Heart right ventricle (tissue), 16 donors: ENCODE results near the gene RBM6. TPM values are rescaled to one million over a fixed set of nuclear protein-coding genes. Genes with fewer than 3 reads are reported as not detected.
A peak's percentile ranks its signal among the peaks of the same experiment; 100 is the strongest.

ENCODE experiments used
- ATAC-seq, 8 donors: fragments of 200-7000 bp; cut with Tn5 transposase; one replicate each; pipeline ENCODE4 v1.9.1; 2020; ENCODE audit warnings: mild to moderate bottlenecking in 8 of 8, moderate library complexity in 8 of 8, moderate number of reproducible peaks in 1 of 8
- DNase-seq, 2 donors: peaks; one replicate each; pipeline ENCODE4 v3.0.0-alpha.2; 2020
- H3K27ac ChIP-seq, 10 donors: fragments of 200-600 bp; sonication (generic) in 2 of 10; one replicate each; pipeline versions ENCODE4 v1.5.0 to v1.8.0; 2020 to 2022; ENCODE audit warnings: mild to moderate bottlenecking in 3 of 10
- H3K27me3 ChIP-seq, 7 donors: fragments of 200-600 bp; one replicate each; pipeline ENCODE4 v1.8.0; 2021 to 2022; ENCODE audit warnings: mild to moderate bottlenecking in 2 of 7
- H3K36me3 ChIP-seq, 9 donors: fragments of 200-600 bp; sonication (generic) in 1 of 9; one replicate each; pipeline versions ENCODE4 v1.5.0 to v1.8.0; 2020 to 2022; ENCODE audit warnings: mild to moderate bottlenecking in 2 of 9
- H3K4me1 ChIP-seq, 9 donors: fragments of 200-600 bp; sonication (generic) in 1 of 9; one replicate each; pipeline versions ENCODE4 v1.5.0 to v1.8.0; 2020 to 2022; ENCODE audit warnings: mild to moderate bottlenecking in 4 of 9
- H3K4me3 ChIP-seq, 10 donors: fragments of 200-600 bp; sonication (generic) in 2 of 10; one replicate each; pipeline versions ENCODE4 v1.5.0 to v1.8.0; 2020 to 2022; ENCODE audit warnings: mild to moderate bottlenecking in 7 of 10, moderate library complexity in 2 of 10
- H3K9me3 ChIP-seq, 11 donors: fragments of 200-600 bp in 10 of 11; sonication (generic) in 2 of 11; one replicate each; pipeline versions ENCODE4 v1.5.0 to v1.8.0; 2013 to 2022; ENCODE audit warnings: mild to moderate bottlenecking in 2 of 11, control low read depth in 1 of 11, moderate library complexity in 1 of 11
- WGBS, 2 donors: extraction: QIAGEN DNeasy Blood & Tissue Kit; methylation state at CpG; one replicate each; pipeline ENCODE4 v1.1.7; 2013; ENCODE audit warnings: inconsistent platforms in 1 of 2; 5-methylcytosine and 5-hydroxymethylcytosine counted together
- intact Hi-C, 10 donors: fragments of 100-400 bp; cut with DNase I; formaldehyde crosslinking; loops; one replicate each; pipeline versions ENCODE4 v1.11.1 to v1.14.2; 2022
- polyA plus RNA-seq, 2 donors: library from polyadenylated mRNA; stranded (reverse); fragments of 200-250 nt; gene quantifications; one replicate each; pipeline ENCODE4 v1.2.3, GENCODE V29; 2013
- total RNA-seq, 10 donors: library from RNA; stranded (reverse); fragmentation: NEBNext Ultra II Directional in 3 of 10; extraction: Animal tissue kit (Norgen Biotek cat#: 25700) in 3 of 10; gene quantifications; one replicate each; pipeline versions ENCODE4 v1.2.1 to v1.2.4, GENCODE V29; 2021 to 2023
- TF ChIP-seq, protein P1 (sequence below), 9 donors: fragments of 200-600 bp; sonication (generic) in 2 of 9; IDR thresholded peaks; one replicate each; pipeline versions ENCODE4 v1.5.0 to v1.8.0; 2021 to 2022; ENCODE audit warnings: antibody characterized with exemption in 9 of 9, mild to moderate bottlenecking in 5 of 9, moderate library complexity in 1 of 9
- donor health status: Arrhythmogenic right ventricular cardiomyopathy.
- donor health status: ischemic (EF 13 %, LVEDD 7.1; RV severe dilation, severe dysfunction).
- donor health status: healthy with polysubstance abuse.
- donor health status: DM: no; HTN: yes; CAD: no.
- donor health status: DM: no; HTN: no; CAD: no.
- donor health status: ischemic (EF 25% LVEDD 6.9; RV normal size, moderate dysfunction).
- donor health status: ischemic (EF 25% LVEDD 5.7; RV mildly dilated, moderate dysfunction).
- donor health status: healthy.
- donor health status: DM: yes; HTN: yes; CAD: no.
- donor health status: Ischemic cardiomyopathy.
- donor health status: ischemic (EF 35%, LVEDD 5.7; RV mildly dilated, moderate dysfunction).
- donor health status: nonischemic (EF 11% LVEDD 7.7; RV severe dilation, severe dysfunction).
- donor health status: DM: yes; HTN: yes; CAD: no.
- donor health status: PGD.
- donor health status: ischemic (EF 29% LVEDD 5.4; RV normal size, mild dysfunction).
- donor health status: nonischemic (EF 23%, LVEDD 6.1; RV moderate dilation, normal function).

RBM6 gene
- total and polyA plus RNA-seq, 12 donors = 26.0 to 208 (median 37.6) TPM

DNA sequence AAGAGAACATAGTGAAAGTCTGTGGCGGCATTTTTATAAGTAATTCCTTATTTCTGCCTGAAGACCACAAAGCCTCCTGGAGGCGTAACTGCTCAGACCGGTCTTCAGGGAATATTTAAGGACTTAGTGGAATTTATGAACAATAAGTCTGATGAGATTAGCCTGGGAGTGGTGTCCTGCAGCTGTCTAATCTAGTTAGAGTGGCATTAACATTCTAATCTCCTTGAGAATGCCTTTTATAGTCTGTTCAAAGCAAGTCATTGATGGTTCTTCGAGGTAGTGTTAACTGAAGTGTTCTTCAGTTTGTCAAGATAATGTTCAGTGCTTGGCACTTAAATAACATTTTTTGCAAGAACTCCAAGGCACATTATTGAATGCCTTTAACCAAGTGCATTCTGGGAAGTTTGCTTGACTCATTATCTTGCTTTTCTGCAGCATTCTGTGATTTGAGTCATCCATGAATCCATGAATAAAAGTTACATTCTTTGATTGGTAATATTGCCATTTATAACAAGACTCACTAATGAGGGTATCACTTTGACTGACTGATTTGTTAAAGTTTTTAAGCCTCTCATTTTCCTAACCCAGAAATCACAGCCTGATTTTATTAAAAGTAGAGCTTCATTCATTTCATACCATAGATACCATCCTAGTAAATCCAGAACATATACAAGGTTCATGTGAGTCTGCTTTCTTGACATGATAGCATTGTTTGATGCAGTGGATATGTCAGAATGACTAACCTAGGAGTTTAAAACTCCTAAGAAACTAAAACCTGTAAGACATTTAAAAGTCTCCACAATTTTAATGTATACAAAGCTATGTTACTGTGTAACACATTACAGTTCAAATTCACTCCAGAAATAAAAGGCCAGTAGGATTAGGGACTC is 161.3 kb downstream of the RBM6 start:
- H3K27ac ChIP-seq = peak overlapping the region in 1 of 10 donors; percentile 1
- 43 to 57% methylated on average over 4 of the region's 4 CpGs for WGBS, 2 donors
- intact Hi-C loops = no loop called here
- H3K4me1 ChIP-seq = peaks cover 0 to 11% (median 4%) of the 10 kb centered on the region in 9 donors
- H3K4me3 ChIP-seq = no peak overlapping the region
- peaks cover 6 to 100% (median 94%) of the 10 kb centered on the region in 9 donors for H3K36me3 ChIP-seq
- ATAC-seq (peak in 2 of 8 donors; percentile 36 to 60), DNase-seq (no peak)
- H3K27me3 ChIP-seq = no peaks in the 10 kb centered on the region
- no peaks in the 10 kb centered on the region for H3K9me3 ChIP-seq
- TF ChIP-seq, protein P1, sequence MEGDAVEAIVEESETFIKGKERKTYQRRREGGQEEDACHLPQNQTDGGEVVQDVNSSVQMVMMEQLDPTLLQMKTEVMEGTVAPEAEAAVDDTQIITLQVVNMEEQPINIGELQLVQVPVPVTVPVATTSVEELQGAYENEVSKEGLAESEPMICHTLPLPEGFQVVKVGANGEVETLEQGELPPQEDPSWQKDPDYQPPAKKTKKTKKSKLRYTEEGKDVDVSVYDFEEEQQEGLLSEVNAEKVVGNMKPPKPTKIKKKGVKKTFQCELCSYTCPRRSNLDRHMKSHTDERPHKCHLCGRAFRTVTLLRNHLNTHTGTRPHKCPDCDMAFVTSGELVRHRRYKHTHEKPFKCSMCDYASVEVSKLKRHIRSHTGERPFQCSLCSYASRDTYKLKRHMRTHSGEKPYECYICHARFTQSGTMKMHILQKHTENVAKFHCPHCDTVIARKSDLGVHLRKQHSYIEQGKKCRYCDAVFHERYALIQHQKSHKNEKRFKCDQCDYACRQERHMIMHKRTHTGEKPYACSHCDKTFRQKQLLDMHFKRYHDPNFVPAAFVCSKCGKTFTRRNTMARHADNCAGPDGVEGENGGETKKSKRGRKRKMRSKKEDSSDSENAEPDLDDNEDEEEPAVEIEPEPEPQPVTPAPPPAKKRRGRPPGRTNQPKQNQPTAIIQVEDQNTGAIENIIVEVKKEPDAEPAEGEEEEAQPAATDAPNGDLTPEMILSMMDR (IDR thresholded peaks at IDR 0.05) = no peak

DNA sequence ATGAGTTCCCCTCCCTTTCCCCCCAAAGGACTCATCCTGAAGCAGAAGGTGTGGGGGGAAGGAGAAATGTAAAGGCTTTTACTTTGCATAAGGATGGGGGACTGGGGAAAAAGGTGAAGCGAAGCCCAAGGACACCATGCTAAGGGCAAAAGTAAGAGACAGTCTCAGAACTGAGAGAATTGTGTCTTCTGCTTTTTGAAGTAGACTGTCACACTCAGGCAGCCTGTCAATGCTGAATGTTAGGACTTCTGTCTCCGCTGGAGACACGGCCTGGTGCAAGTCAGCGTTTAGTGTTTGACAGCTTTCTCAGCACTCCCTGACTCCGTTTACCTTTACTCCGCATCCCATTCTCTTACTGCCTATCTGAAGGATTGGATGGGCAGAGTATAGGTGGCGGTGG is 162.6 kb downstream of the RBM6 start:
- intact Hi-C loops = no loop called here
- WGBS, 2 donors = 91 to 96% methylated on average over 7 of the region's 7 CpGs
- Histone ChIP-seq H3K27me3 (no peaks in the 10 kb centered on the region), H3K9me3 (no peaks in the 10 kb centered on the region), H3K27ac (no peak overlapping the region), H3K4me1 (peaks cover 0 to 11% (median 4%) of the 10 kb centered on the region in 9 donors), H3K36me3 (peaks cover 10 to 100% (median 94%) of the 10 kb centered on the region in 9 donors), H3K4me3 (no peak overlapping the region)
- no peak for ATAC-seq
- TF ChIP-seq, protein P1 (IDR thresholded peaks at IDR 0.05) = no peak
- DNase-seq = no peak

DNA sequence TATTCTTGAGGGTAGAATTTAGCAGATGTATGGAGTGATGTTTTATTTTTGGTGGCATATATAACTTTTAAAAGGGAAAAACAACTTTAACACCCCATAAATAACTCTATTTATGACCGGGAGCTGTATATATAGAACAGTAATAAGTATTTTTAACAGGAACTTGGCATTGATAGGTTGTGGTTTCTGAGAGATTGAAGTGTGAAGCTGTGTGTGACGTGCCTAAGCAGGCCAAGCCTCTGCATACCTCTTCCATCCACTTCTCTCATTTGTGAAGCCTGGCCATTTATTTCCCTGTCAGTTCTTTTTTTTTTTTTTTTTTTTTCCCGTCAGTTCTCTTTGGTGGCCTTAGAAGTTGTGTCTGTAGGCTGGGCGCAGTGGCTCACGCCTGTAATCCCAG is 171.8 kb downstream of the RBM6 start:
- intact Hi-C loops = no loop called here
- H3K4me3 ChIP-seq = no peak overlapping the region
- no peaks in the 10 kb centered on the region for H3K9me3 ChIP-seq
- peaks cover 12 to 100% (median 98%) of the 10 kb centered on the region in 9 donors for H3K36me3 ChIP-seq
- WGBS, 2 donors = 68 to 80% methylated on average over 5 of the region's 5 CpGs
- ATAC-seq = peak in 4 of 8 donors; percentile 15 to 55 (median 32)
- TF ChIP-seq, protein P1 (IDR thresholded peaks at IDR 0.05) = no peak
- no peaks in the 10 kb centered on the region for H3K27me3 ChIP-seq
- DNase-seq = no peak
- peak overlapping the region in 3 of 10 donors; percentile 2 to 47 (median 19) for H3K27ac ChIP-seq
- H3K4me1 ChIP-seq = peaks cover 0 to 23% (median 0%) of the 10 kb centered on the region in 9 donors

DNA sequence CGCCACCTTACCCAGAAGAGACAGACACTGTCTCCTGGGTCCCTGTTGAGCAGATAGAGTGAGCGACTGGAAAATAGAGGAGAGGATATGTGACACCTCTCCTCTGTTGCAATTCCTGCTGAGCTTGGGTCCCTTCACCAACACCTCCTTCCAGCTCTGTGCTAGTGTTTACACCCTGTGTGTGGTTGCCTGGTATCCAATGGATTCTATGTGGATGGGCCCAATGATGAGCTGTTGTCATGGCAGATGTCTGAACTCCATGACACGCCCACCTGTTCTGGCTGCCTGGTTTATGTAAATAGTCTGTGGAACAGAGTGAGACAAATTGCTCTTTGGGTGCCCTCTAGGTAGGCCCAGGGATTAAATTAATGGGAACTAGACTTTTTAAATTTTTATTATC is 172.5 kb downstream of the RBM6 start:
- H3K9me3 ChIP-seq = no peaks in the 10 kb centered on the region
- H3K27me3 ChIP-seq = no peaks in the 10 kb centered on the region
- no peak overlapping the region for H3K27ac ChIP-seq
- intact Hi-C loops = no loop called here
- H3K4me1 ChIP-seq = peaks cover 0 to 23% (median 0%) of the 10 kb centered on the region in 9 donors
- ATAC-seq (peak in 7 of 8 donors; percentile 31 to 90 (median 62)), DNase-seq (no peak)
- TF ChIP-seq, protein P1 (IDR thresholded peaks at IDR 0.05) = no peak
- H3K36me3 ChIP-seq = peaks cover 10 to 100% (median 98%) of the 10 kb centered on the region in 9 donors
- no peak overlapping the region for H3K4me3 ChIP-seq
- WGBS, 2 donors = 86 to 87% methylated on average over 3 of the region's 3 CpGs
